VCaP (cell line): ENCODE results near the gene GSG1.
A peak's percentile ranks its signal among the peaks of the same experiment; 100 is the strongest.

ENCODE experiments used
- H3K27ac ChIP-seq: fragments of 450-650 bp; 2 replicates; pipeline ENCODE4 v1.5.1; 2017
- CTCF ChIP-seq: fragments of 450-650 bp; conservative IDR thresholded peaks from 2 replicates; pipeline ENCODE4 v1.5.1; 2017; ENCODE audit warnings: mild to moderate bottlenecking, moderate library complexity

GSG1 gene

GRCh38 chr12:13079440-13079906 lies 24.0 kb downstream of the GSG1 start:
- peak; percentile 50; the same call in 1 of the 2 replicates for TF ChIP-seq CTCF
- H3K27ac ChIP-seq, result peak overlapping the region; percentile 22

- TF ChIP-seq CTCF, result no peak
- H3K27ac ChIP-seq, result no peak overlapping the region
These were observed 27.5 kb downstream of the GSG1 start for GRCh38 chr12:13075786-13076570.

- no peak for TF ChIP-seq CTCF
- no peak overlapping the region for H3K27ac ChIP-seq
These were observed 28.4 kb downstream of the GSG1 start for GRCh38 chr12:13075118-13075480.

- H3K27ac ChIP-seq, result no peak overlapping the region
- TF ChIP-seq CTCF, result no peak
These were observed 28.9 kb downstream of the GSG1 start for GRCh38 chr12:13074396-13075117.

- H3K27ac ChIP-seq, result no peak overlapping the region
- TF ChIP-seq CTCF, result no peak
These were observed 30.3 kb downstream of the GSG1 start for GRCh38 chr12:13073173-13073572.

- TF ChIP-seq CTCF, result no peak
- no peak overlapping the region for H3K27ac ChIP-seq
These were observed 31.9 kb downstream of the GSG1 start for GRCh38 chr12:13071305-13072280.
